ENCODE data around the gene BTG4. TPM values are rescaled to one million over a fixed set of nuclear protein-coding genes. Genes with fewer than 3 reads are reported as not detected.

BTG4 gene
- total and polyA plus RNA-seq, 2 donors (not counting 3 experiments of a cell fraction or from before 2014, with no cell fraction given), result not detected

DNA sequence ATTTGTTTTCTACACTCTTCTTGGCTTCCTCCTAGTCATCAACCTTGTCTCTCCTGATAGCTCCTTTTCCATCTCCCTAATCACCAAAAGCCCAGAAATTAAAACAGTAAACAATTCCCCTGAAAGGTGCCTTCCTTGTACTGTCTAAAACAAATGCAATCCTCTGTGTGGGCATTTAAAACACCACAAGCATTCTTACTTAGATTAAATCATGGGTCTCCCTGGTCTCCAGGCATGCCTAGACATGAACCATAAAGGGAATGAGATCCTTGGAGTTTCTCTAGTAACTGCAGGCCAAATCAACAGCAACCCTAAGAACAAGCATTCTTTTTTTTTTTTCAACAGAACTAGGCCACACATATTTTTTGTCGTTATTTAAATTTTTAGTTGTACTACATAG lies 1.9 kb downstream of the BTG4 start:
- Histone ChIP-seq H2AFZ (ENCODE audit: low read depth, low read length) (no peak overlapping the region), H3K9me1 (replicated peaks; ENCODE audit: control insufficient read depth, extremely low read depth, insufficient read depth, low read length) (no peaks in the 10 kb centered on the region), H3K4me2 (ENCODE audit: insufficient read depth, low read length) (no peak overlapping the region), H3K9ac (replicated peaks; ENCODE audit: extremely low read depth, insufficient read depth, low read length) (no peak overlapping the region), H3K27me3 (ENCODE audit: control insufficient read depth in 2 of 2, insufficient read depth in 2 of 2, low read length in 2 of 2) (peaks cover 22 to 44% of the 10 kb centered on the region in 2 experiments), H3K79me2 (ENCODE audit: control insufficient read depth, insufficient read depth, low read length) (no peaks in the 10 kb centered on the region), H3K27ac (ENCODE audit: insufficient read depth, low read depth, low read length) (no peak overlapping the region), H3K36me3 (ENCODE audit: control insufficient read depth in 2 of 2, extremely low read depth in 1 of 2, insufficient read depth in 2 of 2, low read length in 2 of 2) (no peaks in the 10 kb centered on the region), H3K4me1 (ENCODE audit: control insufficient read depth, extremely low read depth, insufficient read depth, low read length) (peaks cover 4% of the 10 kb centered on the region), H3K9me3 (replicated peaks; ENCODE audit: control insufficient read depth, insufficient read depth, low read length) (no peaks in the 10 kb centered on the region), H3K4me3 (replicated peaks in 1 of 3; ENCODE audit: insufficient read depth in 1 of 3, low read depth in 1 of 3, low read length in 3 of 3) (no peak overlapping the region), H4K20me1 (replicated peaks; ENCODE audit: control insufficient read depth, extremely low read depth, insufficient read depth, low read length) (no peaks in the 10 kb centered on the region)
- dilution Hi-C loops (cut with MboI; ENCODE audit: extremely low pct_ligation_motif_present, low sequenced_read_pairs), result no loop called here
- POLR2A ChIA-PET, result no interaction called here
- BruUV-seq (replicated peaks), result no TSS peak
- intact Hi-C loops (cut with micrococcal nuclease), result no loop called here
- no peak for DNase-seq (ENCODE audit: low read depth, low spot score)
- CTCF ChIA-PET, result no interaction called here
- TF ChIP-seq GATA2 (IDR thresholded peaks at IDR 0.05; ENCODE audit: insufficient read depth, insufficient read length, low read depth, low read length), result no peak
- TF ChIP-seq JUN (IDR thresholded peaks at IDR 0.05; ENCODE audit: borderline replicate concordance, insufficient read depth, insufficient read length, low read depth), result no peak
- no peak for TF ChIP-seq EZH2 (IDR thresholded peaks at IDR 0.05; ENCODE audit: borderline replicate concordance, low read depth, low read length, severe bottlenecking)
- no peak for TF ChIP-seq MYC (IDR thresholded peaks at IDR 0.05; ENCODE audit: low read depth, low read length)
- TF ChIP-seq POLR2AphosphoS5 (IDR thresholded peaks at IDR 0.05; ENCODE audit: insufficient read depth, low read depth, low read length), result no peak
- no peak for TF ChIP-seq FOS (IDR thresholded peaks at IDR 0.05; ENCODE audit: borderline replicate concordance, insufficient read depth, low read length)
- TF ChIP-seq POLR2A (IDR thresholded peaks at IDR 0.05; ENCODE audit: low read depth, low read length), result no peak
- TF ChIP-seq, protein P1, sequence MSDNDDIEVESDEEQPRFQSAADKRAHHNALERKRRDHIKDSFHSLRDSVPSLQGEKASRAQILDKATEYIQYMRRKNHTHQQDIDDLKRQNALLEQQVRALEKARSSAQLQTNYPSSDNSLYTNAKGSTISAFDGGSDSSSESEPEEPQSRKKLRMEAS (IDR thresholded peaks at IDR 0.05; ENCODE audit: insufficient read depth, insufficient read length), result no peak
- TF ChIP-seq, protein P2, sequence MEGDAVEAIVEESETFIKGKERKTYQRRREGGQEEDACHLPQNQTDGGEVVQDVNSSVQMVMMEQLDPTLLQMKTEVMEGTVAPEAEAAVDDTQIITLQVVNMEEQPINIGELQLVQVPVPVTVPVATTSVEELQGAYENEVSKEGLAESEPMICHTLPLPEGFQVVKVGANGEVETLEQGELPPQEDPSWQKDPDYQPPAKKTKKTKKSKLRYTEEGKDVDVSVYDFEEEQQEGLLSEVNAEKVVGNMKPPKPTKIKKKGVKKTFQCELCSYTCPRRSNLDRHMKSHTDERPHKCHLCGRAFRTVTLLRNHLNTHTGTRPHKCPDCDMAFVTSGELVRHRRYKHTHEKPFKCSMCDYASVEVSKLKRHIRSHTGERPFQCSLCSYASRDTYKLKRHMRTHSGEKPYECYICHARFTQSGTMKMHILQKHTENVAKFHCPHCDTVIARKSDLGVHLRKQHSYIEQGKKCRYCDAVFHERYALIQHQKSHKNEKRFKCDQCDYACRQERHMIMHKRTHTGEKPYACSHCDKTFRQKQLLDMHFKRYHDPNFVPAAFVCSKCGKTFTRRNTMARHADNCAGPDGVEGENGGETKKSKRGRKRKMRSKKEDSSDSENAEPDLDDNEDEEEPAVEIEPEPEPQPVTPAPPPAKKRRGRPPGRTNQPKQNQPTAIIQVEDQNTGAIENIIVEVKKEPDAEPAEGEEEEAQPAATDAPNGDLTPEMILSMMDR (IDR thresholded peaks at IDR 0.05; ENCODE audit: extremely low read depth in 1 of 2, insufficient read depth in 1 of 2, low read depth in 1 of 2, low read length in 2 of 2), result no peak
- no peak for FAIRE-seq
